OCI-LY7 (cell line): ENCODE data around the gene MAGEA2B. TPM values are rescaled to one million over a fixed set of nuclear protein-coding genes. Genes with fewer than 3 reads are reported as not detected.
"Not testable (repeated sequence)": the region's sequence is repeated elsewhere in the genome, so short reads cannot be mapped to it uniquely, and the experiment has no call there.

ENCODE experiments used
- BruUV-seq: library from RNA; stranded (reverse); fragments of 400-500 nt; replicated peaks from 2 replicates; lab custom pipeline; 2021; lab: Mats Ljungman, UMichigan
- CTCF ChIA-PET: fragments of 300-600 bp; sonication (Branson Sonifier 250); formaldehyde crosslinking; loops from one replicate; lab custom pipeline; 2022; ENCODE audit warnings: antibody characterized with exemption; ENCODE audit not compliant: unreplicated experiment; lab: Charles Lee
- POLR2A ChIA-PET: fragments of 300-600 bp; sonication (Branson Sonifier 250); formaldehyde crosslinking; loops from one replicate; lab custom pipeline; 2022; ENCODE audit warnings: antibody characterized with exemption; lab: Charles Lee
- DNase-seq: peaks from one replicate; pipeline ENCODE4 v3.0.0-alpha.2; 2015; ENCODE audit warnings: low spot score
- H2AFZ ChIP-seq: fragments of 200-600 bp; sonication (generic), shearing (Covaris generic); 2 replicates; pipeline ENCODE4 v1.6.1; 2014; ENCODE audit warnings: mild to moderate bottlenecking, antibody characterized with exemption, low read length, moderate library complexity
- H3K27ac ChIP-seq: fragments of 200-600 bp; sonication (generic); 2 replicates; pipeline ENCODE4 v1.5.1; 2014; ENCODE audit warnings: mixed run types, low read depth, mild to moderate bottlenecking, moderate library complexity, low read length, inconsistent platforms; ENCODE audit not compliant: poor library complexity, severe bottlenecking
- H3K36me3 ChIP-seq: fragments of 200-600 bp; sonication (generic); 2 replicates; pipeline ENCODE4 v1.6.1; 2014; ENCODE audit warnings: mild to moderate bottlenecking, antibody characterized with exemption, low read length, moderate library complexity, mixed read lengths; ENCODE audit not compliant: insufficient read depth
- H3K4me1 ChIP-seq: fragments of 200-600 bp; sonication (generic); 2 replicates; pipeline ENCODE4 v1.5.1; 2014; ENCODE audit warnings: mild to moderate bottlenecking, low read length; ENCODE audit not compliant: insufficient read depth, poor library complexity, severe bottlenecking
- H3K4me2 ChIP-seq: fragments of 200-600 bp; sonication (generic); 2 replicates; pipeline ENCODE4 v1.6.1; 2014; ENCODE audit warnings: mild to moderate bottlenecking, low read length
- H3K4me3 ChIP-seq: fragments of 200-600 bp; sonication (generic); 2 replicates; pipeline ENCODE4 v1.5.1; 2014; ENCODE audit warnings: mild to moderate bottlenecking, low read depth, low read length; ENCODE audit not compliant: poor library complexity, severe bottlenecking
- H3K79me2 ChIP-seq: fragments of 200-600 bp; sonication (generic); 2 replicates; pipeline ENCODE4 v1.6.1; 2016; ENCODE audit warnings: low read depth, mild to moderate bottlenecking, low read length, moderate library complexity, mixed read lengths; ENCODE audit not compliant: insufficient read depth
- H3K9me2 ChIP-seq: fragments of 200-600 bp; sonication (generic); 2 replicates; pipeline ENCODE4 v1.6.1; 2016; ENCODE audit warnings: mild to moderate bottlenecking, low read length, mixed read lengths; ENCODE audit not compliant: insufficient read depth
- H3K9me3 ChIP-seq: fragments of 200-600 bp; sonication (generic); 2 replicates; pipeline ENCODE4 v1.6.1; 2014; ENCODE audit warnings: mild to moderate bottlenecking, mixed run types, low read length, mixed read lengths
- H4K20me1 ChIP-seq: fragments of 200-600 bp; sonication (generic); 2 replicates; pipeline ENCODE4 v1.6.1; 2014; ENCODE audit warnings: mild to moderate bottlenecking, antibody characterized with exemption, low read length, moderate library complexity, mixed read lengths; ENCODE audit not compliant: insufficient read depth
- EZH2phosphoT487 ChIP-seq: fragments of 200-600 bp; sonication (generic); IDR thresholded peaks from 2 replicates; pipeline ENCODE4 v1.6.1; 2018; ENCODE audit warnings: low read depth, borderline replicate concordance, mild to moderate bottlenecking, mixed run types, antibody characterized with exemption, low read length, moderate library complexity, mixed read lengths
- intact Hi-C: fragments of 100-400 bp; cut with micrococcal nuclease; formaldehyde crosslinking; loops from one replicate; pipeline ENCODE4 v1.10.0; 2022; ENCODE audit not compliant: unreplicated experiment
- total RNA-seq, 2 experiments: library from RNA; depleted of rRNA in 1 of 2; stranded (reverse); fragments of >200 nt in 1 of 2; shearing (Covaris generic) in 1 of 2; gene quantifications; 2 replicates each; pipeline ENCODE4 v1.2.3, GENCODE V29; 2014 to 2022
- TF ChIP-seq, protein P1 (sequence below): fragments of 200-600 bp; sonication (generic); conservative IDR thresholded peaks from 2 replicates; pipeline ENCODE4 v1.5.1; 2014; ENCODE audit warnings: mild to moderate bottlenecking, antibody characterized with exemption, low read length, moderate library complexity, mixed read lengths

The MAGEA2B gene
- total RNA-seq, 2 experiments from 2014 or later, result not detected

DNA sequence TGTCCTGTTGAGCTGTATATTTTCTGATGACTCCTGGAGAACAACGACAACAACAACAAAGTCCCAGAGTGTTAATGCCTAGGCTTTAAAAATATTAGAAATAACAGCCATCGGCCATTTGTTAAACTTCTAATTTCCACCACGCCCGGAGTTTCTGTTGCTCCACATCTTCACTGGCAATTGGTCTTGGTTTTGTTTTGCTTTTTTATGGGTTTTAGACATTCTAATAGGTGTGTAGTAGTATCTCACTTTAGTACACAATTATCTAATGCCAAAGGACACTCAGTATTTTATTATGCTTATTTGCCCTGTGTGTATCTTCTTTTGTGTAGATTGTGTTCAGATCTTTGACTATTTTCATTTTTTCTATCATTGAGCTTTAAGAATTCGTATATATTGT is 24.1 kb downstream of the MAGEA2B start:
- Histone ChIP-seq H3K9me3 (no peaks in the 10 kb centered on the region), H4K20me1 (no peaks in the 10 kb centered on the region), H3K4me3 (no peak overlapping the region), H3K79me2 (no peaks in the 10 kb centered on the region), H3K4me1 (no peaks in the 10 kb centered on the region), H3K9me2 (no peaks in the 10 kb centered on the region), H3K36me3 (no peaks in the 10 kb centered on the region), H3K27ac (no peak overlapping the region), H2AFZ (no peak overlapping the region), H3K4me2 (no peak overlapping the region)
- TF ChIP-seq, protein P1, sequence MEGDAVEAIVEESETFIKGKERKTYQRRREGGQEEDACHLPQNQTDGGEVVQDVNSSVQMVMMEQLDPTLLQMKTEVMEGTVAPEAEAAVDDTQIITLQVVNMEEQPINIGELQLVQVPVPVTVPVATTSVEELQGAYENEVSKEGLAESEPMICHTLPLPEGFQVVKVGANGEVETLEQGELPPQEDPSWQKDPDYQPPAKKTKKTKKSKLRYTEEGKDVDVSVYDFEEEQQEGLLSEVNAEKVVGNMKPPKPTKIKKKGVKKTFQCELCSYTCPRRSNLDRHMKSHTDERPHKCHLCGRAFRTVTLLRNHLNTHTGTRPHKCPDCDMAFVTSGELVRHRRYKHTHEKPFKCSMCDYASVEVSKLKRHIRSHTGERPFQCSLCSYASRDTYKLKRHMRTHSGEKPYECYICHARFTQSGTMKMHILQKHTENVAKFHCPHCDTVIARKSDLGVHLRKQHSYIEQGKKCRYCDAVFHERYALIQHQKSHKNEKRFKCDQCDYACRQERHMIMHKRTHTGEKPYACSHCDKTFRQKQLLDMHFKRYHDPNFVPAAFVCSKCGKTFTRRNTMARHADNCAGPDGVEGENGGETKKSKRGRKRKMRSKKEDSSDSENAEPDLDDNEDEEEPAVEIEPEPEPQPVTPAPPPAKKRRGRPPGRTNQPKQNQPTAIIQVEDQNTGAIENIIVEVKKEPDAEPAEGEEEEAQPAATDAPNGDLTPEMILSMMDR, result no peak
- TF ChIP-seq EZH2phosphoT487, result no peak
- intact Hi-C loops, result no loop called here
- BruUV-seq, result no TSS peak
- CTCF ChIA-PET, result no interaction called here
- POLR2A ChIA-PET, result no interaction called here
- DNase-seq, result no peak

- H2AFZ ChIP-seq, H3K79me2 ChIP-seq, CTCF ChIA-PET, H3K4me2 ChIP-seq, H3K4me3 ChIP-seq, H3K36me3 ChIP-seq, intact Hi-C loops, POLR2A ChIA-PET, H3K9me2 ChIP-seq, H4K20me1 ChIP-seq, DNase-seq, BruUV-seq, H3K4me1 ChIP-seq, H3K9me3 ChIP-seq, H3K27ac ChIP-seq: not testable (repeated sequence)
These were observed 39.5 kb downstream of the MAGEA2B start, which contains the start of gene MAGEA2 for GRCh38 chrX:152753686-152754650. TSS of gene MAGEA2 (minus strand) at chrX:152753842. CDS start at chrX:152751363, 2,479 bp downstream.

- H3K4me1 ChIP-seq, CTCF ChIA-PET, H3K9me3 ChIP-seq, POLR2A ChIA-PET, H3K4me3 ChIP-seq, H3K9me2 ChIP-seq, DNase-seq, intact Hi-C loops, H3K4me2 ChIP-seq, H3K27ac ChIP-seq, H4K20me1 ChIP-seq, H3K36me3 ChIP-seq, BruUV-seq, H2AFZ ChIP-seq, H3K79me2 ChIP-seq: not testable (repeated sequence)
These were observed 40.4 kb downstream of the MAGEA2B start for GRCh38 chrX:152754871-152755270.

- CTCF ChIA-PET, H3K4me3 ChIP-seq: not testable (repeated sequence)
These were observed 44.5 kb downstream of the MAGEA2B start, which contains the start of gene CSAG3 for GRCh38 chrX:152758918-152759317. TSS of gene CSAG3 (plus strand) at chrX:152759218.

DNA sequence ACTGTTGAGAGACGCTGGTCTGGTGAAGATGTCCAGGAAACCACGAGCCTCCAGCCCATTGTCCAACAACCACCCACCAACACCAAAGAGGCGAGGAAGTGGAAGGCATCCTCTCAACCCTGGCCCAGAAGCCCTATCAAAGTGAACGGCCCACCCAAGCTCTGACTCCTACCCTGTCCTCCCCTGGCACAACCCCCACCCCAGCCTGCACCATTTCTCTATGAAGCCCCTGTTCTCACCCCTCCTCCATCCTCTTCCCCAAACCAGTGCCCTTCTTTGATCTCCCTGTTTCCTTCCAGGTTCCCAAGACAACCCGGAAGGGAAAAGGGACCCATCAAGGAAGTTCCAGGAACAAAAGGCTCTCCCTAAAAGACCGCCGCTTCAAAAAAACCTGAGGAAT is 45.1 kb downstream of the MAGEA2B start:
- intact Hi-C loops, DNase-seq, H3K79me2 ChIP-seq, H4K20me1 ChIP-seq, H3K9me2 ChIP-seq, H3K36me3 ChIP-seq, H3K4me2 ChIP-seq, BruUV-seq, H3K9me3 ChIP-seq, H2AFZ ChIP-seq, H3K4me3 ChIP-seq, H3K27ac ChIP-seq, H3K4me1 ChIP-seq, CTCF ChIA-PET, POLR2A ChIA-PET: not testable (repeated sequence)

More at GRCh38 chrX:152758918-152759317, 44.5 kb downstream of the MAGEA2B start, which contains the start of gene CSAG3:
- DNase-seq, H3K9me3 ChIP-seq, H3K27ac ChIP-seq, H3K4me1 ChIP-seq, H3K4me2 ChIP-seq, H3K9me2 ChIP-seq, H4K20me1 ChIP-seq, intact Hi-C loops, H3K79me2 ChIP-seq, POLR2A ChIA-PET, BruUV-seq, H2AFZ ChIP-seq, H3K36me3 ChIP-seq: not testable (repeated sequence)
